Kidney (tissue), 14 donors: Measurements from ENCODE around the gene CPSF7. TPM values are rescaled to one million over a fixed set of nuclear protein-coding genes. Genes with fewer than 3 reads are reported as not detected.

ENCODE experiments used
- DNase-seq, 5 donors: peaks; one replicate each; pipeline ENCODE4 v3.0.0-alpha.2; 2013 to 2020
- FAIRE-seq: peaks from 2 replicates; lab custom pipeline; 2012; peaks lifted over from hg19 to GRCh38; lab: Jason Lieb, UNC
- H3K27ac ChIP-seq, 2 donors: one replicate each; pipeline ENCODE4 v1.7.0; 2013; ENCODE audit warnings: low read depth in 2 of 2, low read length in 2 of 2, inconsistent platforms in 1 of 2
- H3K27me3 ChIP-seq: one replicate; pipeline ENCODE4 v1.7.1; 2013; ENCODE audit warnings: low read length, inconsistent platforms; ENCODE audit not compliant: control insufficient read depth, insufficient read depth
- H3K36me3 ChIP-seq, 3 donors: one replicate each; pipeline versions ENCODE4 v1.7.0 to v1.7.1; 2013; ENCODE audit warnings: low read length in 3 of 3, control low read depth in 1 of 3, inconsistent platforms in 1 of 3; ENCODE audit not compliant: insufficient read depth in 3 of 3, control insufficient read depth in 2 of 3
- H3K4me1 ChIP-seq, 3 donors: one replicate each; pipeline versions ENCODE4 v1.7.0 to v1.7.1; 2013; ENCODE audit warnings: low read length in 3 of 3, inconsistent platforms in 1 of 3, low read depth in 1 of 3; ENCODE audit not compliant: control insufficient read depth in 2 of 3, insufficient read depth in 2 of 3
- H3K4me3 ChIP-seq, 3 donors: one replicate each; pipeline versions ENCODE4 v1.7.0 to v1.8.1; 2013; ENCODE audit warnings: low read length in 3 of 3, control low read depth in 1 of 3, inconsistent platforms in 1 of 3
- H3K9ac ChIP-seq, 3 donors: one replicate each; pipeline versions ENCODE4 v1.7.0 to v1.7.1; 2013; ENCODE audit warnings: low read length in 3 of 3, control low read depth in 1 of 3, inconsistent platforms in 1 of 3
- H3K9me3 ChIP-seq, 3 donors: one replicate each; pipeline versions ENCODE4 v1.7.0 to v1.7.1; 2013; ENCODE audit warnings: low read length in 3 of 3, control low read depth in 1 of 3, inconsistent platforms in 1 of 3; ENCODE audit not compliant: control insufficient read depth in 2 of 3, insufficient read depth in 1 of 3
- intact Hi-C: fragments of 100-400 bp; cut with DNase I; formaldehyde crosslinking; loops from one replicate; pipeline ENCODE4 v1.11.1; 2022
- polyA plus RNA-seq: library from polyadenylated mRNA; stranded (reverse); fragments of 350-450 nt; fragmentation: Illumina TruSeq; extraction: RNeasy Lipid Tissue Mini Kit (QIAGEN cat#74804); gene quantifications from one replicate; pipeline ENCODE4 v1.2.3, GENCODE V29; 2014; ENCODE audit warnings: low read depth, low replicate concordance; ENCODE audit not compliant: insufficient read depth
- total RNA-seq: library from RNA; stranded (reverse); fragmentation: NEBNext Ultra II Directional; extraction: Animal tissue kit (Norgen Biotek cat#: 25700); gene quantifications from one replicate; pipeline ENCODE4 v1.2.1, GENCODE V29; 2021
- TF ChIP-seq, protein P1 (sequence below): IDR thresholded peaks from 3 replicates; pipeline ENCODE4 v1.5.1; 2012; ENCODE audit warnings: mild to moderate bottlenecking, moderate library complexity, borderline replicate concordance; ENCODE audit not compliant: insufficient read depth; ENCODE audit errors: extremely low read depth
- donor health status: control.
- donor health status: control.
- donor health status: control.
- donor health status: control.
- donor health status: control.
- donor health status: DM: yes; HTN: yes; CAD: no.
- donor health status: Normal renal cell carcinoma (clear cell type).

The CPSF7 gene
- total and polyA plus RNA-seq, 2 donors from 2014 or later, result 28.4 to 94.5 TPM

DNA sequence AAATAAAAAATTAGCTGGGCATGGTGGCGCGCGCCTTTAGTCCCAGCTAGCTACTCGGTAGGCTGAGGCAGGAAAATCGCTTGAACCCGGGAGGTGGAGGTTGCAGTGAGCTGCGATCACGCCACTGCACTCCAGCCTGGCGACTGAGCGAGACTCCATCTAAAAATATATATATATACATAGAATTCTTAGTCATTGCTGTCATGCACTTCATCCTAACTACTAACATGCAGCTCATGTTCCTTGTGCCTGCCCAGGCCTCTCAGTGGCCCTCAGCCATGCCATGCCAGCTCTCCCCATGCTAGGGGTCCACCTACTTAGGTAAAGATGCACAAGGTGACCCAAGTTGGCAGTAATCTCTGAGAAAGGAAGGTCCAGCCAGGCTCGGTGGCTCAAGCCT is 71.2 kb downstream of the CPSF7 start:
- intact Hi-C loops, result no loop called here
- H3K9ac ChIP-seq, result no peak overlapping the region
- TF ChIP-seq, protein P1, sequence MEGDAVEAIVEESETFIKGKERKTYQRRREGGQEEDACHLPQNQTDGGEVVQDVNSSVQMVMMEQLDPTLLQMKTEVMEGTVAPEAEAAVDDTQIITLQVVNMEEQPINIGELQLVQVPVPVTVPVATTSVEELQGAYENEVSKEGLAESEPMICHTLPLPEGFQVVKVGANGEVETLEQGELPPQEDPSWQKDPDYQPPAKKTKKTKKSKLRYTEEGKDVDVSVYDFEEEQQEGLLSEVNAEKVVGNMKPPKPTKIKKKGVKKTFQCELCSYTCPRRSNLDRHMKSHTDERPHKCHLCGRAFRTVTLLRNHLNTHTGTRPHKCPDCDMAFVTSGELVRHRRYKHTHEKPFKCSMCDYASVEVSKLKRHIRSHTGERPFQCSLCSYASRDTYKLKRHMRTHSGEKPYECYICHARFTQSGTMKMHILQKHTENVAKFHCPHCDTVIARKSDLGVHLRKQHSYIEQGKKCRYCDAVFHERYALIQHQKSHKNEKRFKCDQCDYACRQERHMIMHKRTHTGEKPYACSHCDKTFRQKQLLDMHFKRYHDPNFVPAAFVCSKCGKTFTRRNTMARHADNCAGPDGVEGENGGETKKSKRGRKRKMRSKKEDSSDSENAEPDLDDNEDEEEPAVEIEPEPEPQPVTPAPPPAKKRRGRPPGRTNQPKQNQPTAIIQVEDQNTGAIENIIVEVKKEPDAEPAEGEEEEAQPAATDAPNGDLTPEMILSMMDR, result no peak
- peaks cover 0 to 3% (median 3%) of the 10 kb centered on the region in 3 donors for H3K36me3 ChIP-seq
- H3K4me3 ChIP-seq, result no peak overlapping the region
- no peaks in the 10 kb centered on the region for H3K27me3 ChIP-seq
- H3K27ac ChIP-seq, result no peak overlapping the region
- H3K4me1 ChIP-seq, result peaks cover 0 to 12% (median 0%) of the 10 kb centered on the region in 3 donors
- FAIRE-seq (no peak), DNase-seq (no peak)
- no peaks in the 10 kb centered on the region for H3K9me3 ChIP-seq

DNA sequence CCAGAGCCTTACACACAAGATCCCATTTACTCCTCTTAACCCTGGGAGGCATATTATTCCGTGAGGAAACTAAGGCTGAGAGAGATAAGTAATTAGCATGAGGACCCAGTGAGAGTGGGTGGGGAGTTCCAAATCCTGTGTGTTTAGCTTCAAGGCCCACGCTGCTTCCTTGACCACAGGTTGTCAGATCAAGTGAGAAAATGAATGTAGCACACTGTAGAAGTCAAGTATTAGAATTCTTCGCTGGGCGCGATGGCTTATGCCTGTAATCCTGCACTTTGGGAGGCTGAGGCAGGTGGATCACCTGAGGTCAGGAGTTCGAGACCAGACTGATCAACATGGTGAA is 71.9 kb downstream of the CPSF7 start:
- intact Hi-C loops, result no loop called here
- DNase-seq (no peak), FAIRE-seq (no peak)
- Histone ChIP-seq H3K9me3 (no peaks in the 10 kb centered on the region), H3K4me3 (no peak overlapping the region), H3K27me3 (no peaks in the 10 kb centered on the region), H3K4me1 (peaks cover 0 to 7% (median 0%) of the 10 kb centered on the region in 3 donors), H3K9ac (no peak overlapping the region), H3K27ac (no peak overlapping the region), H3K36me3 (peaks cover 0 to 10% (median 9%) of the 10 kb centered on the region in 3 donors)
- TF ChIP-seq, protein P1, result no peak

DNA sequence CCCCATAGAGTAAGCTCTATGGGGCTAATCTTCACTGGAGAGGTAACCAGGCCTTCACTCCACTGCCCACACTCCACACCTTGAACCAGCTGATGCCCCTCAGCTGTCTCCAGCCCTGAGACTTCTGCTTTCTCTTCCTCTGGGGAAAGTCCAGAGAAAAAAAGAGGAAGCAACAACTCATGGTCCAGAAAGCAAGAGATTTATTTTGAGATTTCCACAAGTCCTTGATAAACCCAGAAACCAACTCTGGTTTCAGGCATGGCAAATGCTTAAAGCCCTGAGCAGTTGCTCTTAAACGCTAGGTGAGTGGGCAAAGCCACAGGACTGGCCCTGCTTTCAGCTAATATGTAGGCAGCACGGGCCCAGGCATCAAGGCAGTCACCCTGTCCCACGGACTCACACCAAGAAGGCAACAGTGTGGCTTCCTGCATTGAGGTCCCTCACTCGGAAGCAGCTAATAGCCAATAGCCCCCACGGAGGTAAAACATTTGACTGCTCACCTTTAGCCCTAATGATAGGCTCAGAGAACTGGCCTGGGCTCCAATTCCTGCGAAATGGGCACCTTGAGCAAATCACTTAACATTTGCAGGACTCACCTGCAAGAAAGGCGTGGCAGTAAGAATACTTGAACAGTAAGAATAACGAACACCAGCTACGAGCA is 72.4 kb downstream of the CPSF7 start:
- no peaks in the 10 kb centered on the region for H3K9me3 ChIP-seq
- no peak overlapping the region for H3K27ac ChIP-seq
- intact Hi-C loops, result no loop called here
- peaks cover 0 to 4% (median 0%) of the 10 kb centered on the region in 3 donors for H3K4me1 ChIP-seq
- H3K27me3 ChIP-seq, result no peaks in the 10 kb centered on the region
- no peak overlapping the region for H3K9ac ChIP-seq
- FAIRE-seq, result no peak
- TF ChIP-seq, protein P1, result no peak
- H3K36me3 ChIP-seq, result peaks cover 0 to 12% (median 11%) of the 10 kb centered on the region in 3 donors
- no peak overlapping the region for H3K4me3 ChIP-seq
- no peak for DNase-seq
